ENCODE data around the gene DNAI2.
"Not testable (repeated sequence)": the region's sequence is repeated elsewhere in the genome, so short reads cannot be mapped to it uniquely, and the experiment has no call there.

Gene DNAI2

GRCh38 chr17:74245145-74245831, 28.7 kb upstream of the DNAI2 start:
- DNase-seq (ENCODE audit: extremely low read depth in 1 of 2, low read depth in 1 of 2): no peak

- DNase-seq (ENCODE audit: extremely low read depth in 1 of 2, low read depth in 1 of 2): no peak
Observed at GRCh38 chr17:74245871-74246270, 28.2 kb upstream of the DNAI2 start.

- no peak for DNase-seq (ENCODE audit: extremely low read depth in 1 of 2, low read depth in 1 of 2)
Observed at GRCh38 chr17:74249590-74250270, 24.3 kb upstream of the DNAI2 start.

- DNase-seq (ENCODE audit: extremely low read depth in 1 of 2, low read depth in 1 of 2): no peak
Observed at GRCh38 chr17:74250324-74250995, 23.6 kb upstream of the DNAI2 start.

GRCh38 chr17:74251051-74251450, 23.0 kb upstream of the DNAI2 start:
- no peak for DNase-seq (ENCODE audit: extremely low read depth in 1 of 2, low read depth in 1 of 2)

- DNase-seq (ENCODE audit: extremely low read depth in 1 of 2, low read depth in 1 of 2): no peak
Observed at GRCh38 chr17:74251569-74251968, 22.5 kb upstream of the DNAI2 start.

GRCh38 chr17:74252211-74252610, 21.8 kb upstream of the DNAI2 start:
- DNase-seq (ENCODE audit: extremely low read depth in 1 of 2, low read depth in 1 of 2): no peak

GRCh38 chr17:74253036-74253435, 21.0 kb upstream of the DNAI2 start:
- DNase-seq (ENCODE audit: extremely low read depth in 1 of 2, low read depth in 1 of 2): no peak

- DNase-seq (ENCODE audit: extremely low read depth in 1 of 2, low read depth in 1 of 2): no peak
Observed at GRCh38 chr17:74257311-74257710, 16.7 kb upstream of the DNAI2 start.

- no peak for DNase-seq (ENCODE audit: extremely low read depth in 1 of 2, low read depth in 1 of 2)
Observed at GRCh38 chr17:74259667-74260524, 14.1 kb upstream of the DNAI2 start.

- no peak for DNase-seq (ENCODE audit: extremely low read depth in 1 of 2, low read depth in 1 of 2)
Observed at GRCh38 chr17:74260525-74260850, 13.5 kb upstream of the DNAI2 start.

- no peak for DNase-seq (ENCODE audit: extremely low read depth in 1 of 2, low read depth in 1 of 2)
Observed at GRCh38 chr17:74262601-74263000, 11.4 kb upstream of the DNAI2 start.

- DNase-seq (ENCODE audit: extremely low read depth in 1 of 2, low read depth in 1 of 2): not testable (repeated sequence)
Observed at GRCh38 chr17:74267054-74267453, 7.0 kb upstream of the DNAI2 start.

GRCh38 chr17:74267579-74267978, 6.5 kb upstream of the DNAI2 start:
- no peak for DNase-seq (ENCODE audit: extremely low read depth in 1 of 2, low read depth in 1 of 2)

- DNase-seq (ENCODE audit: extremely low read depth in 1 of 2, low read depth in 1 of 2): no peak
Observed at GRCh38 chr17:74267987-74268499, 6.0 kb upstream of the DNAI2 start.

GRCh38 chr17:74268558-74268957, 5.5 kb upstream of the DNAI2 start:
- no peak for DNase-seq (ENCODE audit: extremely low read depth in 1 of 2, low read depth in 1 of 2)

GRCh38 chr17:74270333-74270732, 3.7 kb upstream of the DNAI2 start:
- DNase-seq (ENCODE audit: extremely low read depth in 1 of 2, low read depth in 1 of 2): no peak

- DNase-seq (ENCODE audit: extremely low read depth in 1 of 2, low read depth in 1 of 2): no peak
Observed at GRCh38 chr17:74271281-74271680, 2.8 kb upstream of the DNAI2 start.

- no peak for DNase-seq (ENCODE audit: extremely low read depth in 1 of 2, low read depth in 1 of 2)
Observed at GRCh38 chr17:74271901-74272561, 2.0 kb upstream of the DNAI2 start.

GRCh38 chr17:74272731-74273201, 1.3 kb upstream of the DNAI2 start:
- no peak for DNase-seq (ENCODE audit: extremely low read depth in 1 of 2, low read depth in 1 of 2)
